ENCODE data around the gene SDSL.

Gene SDSL

GRCh38 chr12:113457710-113458109 lies 35.5 kb downstream of the SDSL start:
- H3K27ac Mint-ChIP-seq = no peak overlapping the region
- H3K27me3 Mint-ChIP-seq (ENCODE audit: low read depth) = peaks cover 29% of the 10 kb centered on the region
- peaks cover 6% of the 10 kb centered on the region for H3K4me1 Mint-ChIP-seq (ENCODE audit: low read depth)
- DNase-seq (ENCODE audit: low spot score) = no peak
- no peaks in the 10 kb centered on the region for H3K36me3 Mint-ChIP-seq (ENCODE audit: low read depth)
- H3K4me3 Mint-ChIP-seq = no peak overlapping the region
- no peaks in the 10 kb centered on the region for H3K9me3 Mint-ChIP-seq

- no peaks in the 10 kb centered on the region for H3K9me3 Mint-ChIP-seq
- H3K27ac Mint-ChIP-seq = no peak overlapping the region
- DNase-seq (ENCODE audit: low spot score) = no peak
- H3K4me1 Mint-ChIP-seq (ENCODE audit: low read depth) = peaks cover 10% of the 10 kb centered on the region
- no peak overlapping the region for H3K4me3 Mint-ChIP-seq
- no peaks in the 10 kb centered on the region for H3K36me3 Mint-ChIP-seq (ENCODE audit: low read depth)
- H3K27me3 Mint-ChIP-seq (ENCODE audit: low read depth) = peaks cover 46% of the 10 kb centered on the region
These were observed 37.8 kb downstream of the SDSL start for GRCh38 chr12:113459981-113460380.

- Mint-ChIP-seq H3K9me3 (no peaks in the 10 kb centered on the region), H3K4me1 (ENCODE audit: low read depth) (peaks cover 10% of the 10 kb centered on the region), H3K27ac (no peak overlapping the region), H3K27me3 (ENCODE audit: low read depth) (peaks cover 54% of the 10 kb centered on the region), H3K4me3 (no peak overlapping the region), H3K36me3 (ENCODE audit: low read depth) (peaks cover 1% of the 10 kb centered on the region)
- no peak for DNase-seq (ENCODE audit: low spot score)
These were observed 39.5 kb downstream of the SDSL start for GRCh38 chr12:113461666-113462065.

- peak; percentile 46 for DNase-seq (ENCODE audit: low spot score)
- peaks cover 1% of the 10 kb centered on the region for H3K36me3 Mint-ChIP-seq (ENCODE audit: low read depth)
- peaks cover 55% of the 10 kb centered on the region for H3K27me3 Mint-ChIP-seq (ENCODE audit: low read depth)
- H3K4me3 Mint-ChIP-seq = peak overlapping the region; percentile 45
- H3K4me1 Mint-ChIP-seq (ENCODE audit: low read depth) = peaks cover 12% of the 10 kb centered on the region
- H3K27ac Mint-ChIP-seq = peak overlapping the region; percentile 57
- no peaks in the 10 kb centered on the region for H3K9me3 Mint-ChIP-seq
These were observed 40.1 kb downstream of the SDSL start for GRCh38 chr12:113462117-113462774.

GRCh38 chr12:113462998-113463745 lies 41.0 kb downstream of the SDSL start:
- Mint-ChIP-seq H3K27me3 (ENCODE audit: low read depth) (peaks cover 55% of the 10 kb centered on the region), H3K9me3 (no peaks in the 10 kb centered on the region), H3K27ac (peak overlapping the region; percentile 55), H3K4me1 (ENCODE audit: low read depth) (peaks cover 12% of the 10 kb centered on the region), H3K36me3 (ENCODE audit: low read depth) (peaks cover 1% of the 10 kb centered on the region), H3K4me3 (no peak overlapping the region)
- no peak for DNase-seq (ENCODE audit: low spot score)

- Mint-ChIP-seq H3K4me1 (ENCODE audit: low read depth) (peaks cover 12% of the 10 kb centered on the region), H3K9me3 (no peaks in the 10 kb centered on the region), H3K36me3 (ENCODE audit: low read depth) (peaks cover 1% of the 10 kb centered on the region), H3K4me3 (no peak overlapping the region), H3K27me3 (ENCODE audit: low read depth) (peaks cover 58% of the 10 kb centered on the region), H3K27ac (peak overlapping the region; percentile 55)
- no peak for DNase-seq (ENCODE audit: low spot score)
These were observed 41.7 kb downstream of the SDSL start for GRCh38 chr12:113463746-113464451.

- H3K36me3 Mint-ChIP-seq (ENCODE audit: low read depth) = peaks cover 1% of the 10 kb centered on the region
- H3K4me1 Mint-ChIP-seq (ENCODE audit: low read depth) = peaks cover 12% of the 10 kb centered on the region
- DNase-seq (ENCODE audit: low spot score) = no peak
- no peaks in the 10 kb centered on the region for H3K9me3 Mint-ChIP-seq
- H3K4me3 Mint-ChIP-seq = no peak overlapping the region
- H3K27me3 Mint-ChIP-seq (ENCODE audit: low read depth) = peaks cover 58% of the 10 kb centered on the region
- H3K27ac Mint-ChIP-seq = peak overlapping the region; percentile 41
These were observed 42.2 kb downstream of the SDSL start for GRCh38 chr12:113464452-113464775.

GRCh38 chr12:113464852-113465719 lies 42.9 kb downstream of the SDSL start:
- DNase-seq (ENCODE audit: low spot score) = no peak
- Mint-ChIP-seq H3K27ac (no peak overlapping the region), H3K4me1 (ENCODE audit: low read depth) (peaks cover 12% of the 10 kb centered on the region), H3K9me3 (no peaks in the 10 kb centered on the region), H3K27me3 (ENCODE audit: low read depth) (peaks cover 61% of the 10 kb centered on the region), H3K4me3 (no peak overlapping the region), H3K36me3 (ENCODE audit: low read depth) (peaks cover 1% of the 10 kb centered on the region)

GRCh38 chr12:113465808-113466453 lies 43.8 kb downstream of the SDSL start:
- Mint-ChIP-seq H3K4me1 (ENCODE audit: low read depth) (peaks cover 12% of the 10 kb centered on the region), H3K36me3 (ENCODE audit: low read depth) (peaks cover 1% of the 10 kb centered on the region), H3K27ac (peak overlapping the region; percentile 72), H3K27me3 (ENCODE audit: low read depth) (peaks cover 65% of the 10 kb centered on the region), H3K9me3 (no peaks in the 10 kb centered on the region), H3K4me3 (no peak overlapping the region)
- DNase-seq (ENCODE audit: low spot score) = no peak

- no peak overlapping the region for H3K27ac Mint-ChIP-seq
- DNase-seq (ENCODE audit: low spot score) = no peak
- no peaks in the 10 kb centered on the region for H3K9me3 Mint-ChIP-seq
- peaks cover 12% of the 10 kb centered on the region for H3K4me1 Mint-ChIP-seq (ENCODE audit: low read depth)
- H3K27me3 Mint-ChIP-seq (ENCODE audit: low read depth) = peaks cover 66% of the 10 kb centered on the region
- peaks cover 1% of the 10 kb centered on the region for H3K36me3 Mint-ChIP-seq (ENCODE audit: low read depth)
- H3K4me3 Mint-ChIP-seq = peak overlapping the region; percentile 51
These were observed 44.4 kb downstream of the SDSL start for GRCh38 chr12:113466454-113467141.

- peaks cover 67% of the 10 kb centered on the region for H3K27me3 Mint-ChIP-seq (ENCODE audit: low read depth)
- H3K27ac Mint-ChIP-seq = no peak overlapping the region
- peaks cover 1% of the 10 kb centered on the region for H3K36me3 Mint-ChIP-seq (ENCODE audit: low read depth)
- H3K4me1 Mint-ChIP-seq (ENCODE audit: low read depth) = peaks cover 11% of the 10 kb centered on the region
- no peaks in the 10 kb centered on the region for H3K9me3 Mint-ChIP-seq
- DNase-seq (ENCODE audit: low spot score) = no peak
- H3K4me3 Mint-ChIP-seq = peak overlapping the region; percentile 51
These were observed 44.9 kb downstream of the SDSL start for GRCh38 chr12:113467142-113467501.

- DNase-seq (ENCODE audit: low spot score) = no peak
- H3K4me3 Mint-ChIP-seq = no peak overlapping the region
- peaks cover 1% of the 10 kb centered on the region for H3K36me3 Mint-ChIP-seq (ENCODE audit: low read depth)
- no peak overlapping the region for H3K27ac Mint-ChIP-seq
- H3K27me3 Mint-ChIP-seq (ENCODE audit: low read depth) = peaks cover 68% of the 10 kb centered on the region
- no peaks in the 10 kb centered on the region for H3K9me3 Mint-ChIP-seq
- peaks cover 6% of the 10 kb centered on the region for H3K4me1 Mint-ChIP-seq (ENCODE audit: low read depth)
These were observed 45.6 kb downstream of the SDSL start for GRCh38 chr12:113467502-113468364.
